Measurements from ENCODE around the gene ZNF407.
A peak's percentile ranks its signal among the peaks of the same experiment; 100 is the strongest.
"Not testable (repeated sequence)": the region's sequence is repeated elsewhere in the genome, so short reads cannot be mapped to it uniquely, and the experiment has no call there.

Gene ZNF407

DNA sequence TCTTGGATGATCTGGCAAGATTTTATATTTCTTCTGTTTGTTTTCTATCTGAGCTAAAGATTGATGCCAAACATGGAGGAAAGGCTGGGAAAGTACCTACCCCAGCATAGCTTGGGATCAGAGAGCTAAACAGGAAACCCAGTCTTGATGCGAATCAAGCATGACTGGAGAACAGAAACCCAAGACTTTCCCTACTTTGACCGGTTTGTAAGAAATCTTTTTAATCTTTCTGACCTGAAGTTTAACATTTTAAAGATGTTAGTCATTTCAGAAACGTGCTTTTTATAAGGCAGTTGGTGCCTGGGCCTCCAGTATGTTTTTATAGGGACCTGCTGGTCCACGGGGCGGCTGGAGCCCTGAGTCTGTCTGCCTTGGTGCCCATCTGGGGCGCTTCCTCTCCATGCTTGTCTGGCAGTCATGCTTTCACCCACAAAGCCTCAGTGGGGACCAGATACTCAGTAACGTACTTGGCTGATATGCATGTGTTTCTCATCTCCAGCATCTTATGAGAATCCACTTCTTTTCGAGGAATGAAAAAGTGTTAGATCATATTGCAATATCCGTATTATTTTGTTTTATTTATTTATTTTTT, 344.7 kb downstream of the ZNF407 start:
- DNase-seq: peak; percentile 41

DNA sequence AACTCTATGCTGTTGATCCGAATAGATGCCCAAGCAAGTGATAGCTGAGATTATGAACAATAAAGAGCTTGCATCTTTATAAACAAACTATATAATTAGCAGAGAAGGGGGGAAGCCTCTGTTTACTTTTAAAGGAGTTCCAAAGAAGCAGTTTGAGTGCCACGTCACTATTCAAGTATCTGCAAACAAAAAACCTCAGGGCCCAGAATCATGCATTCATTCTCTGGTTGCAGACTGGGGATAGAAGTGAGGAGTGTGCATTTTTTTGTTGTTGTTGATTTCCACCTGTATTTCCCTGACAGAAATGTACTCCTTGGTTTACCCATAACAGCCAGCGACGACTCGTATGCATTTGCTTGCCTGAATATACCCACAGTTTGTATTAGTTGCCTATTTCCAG, 347.0 kb downstream of the ZNF407 start:
- DNase-seq: no peak

DNA sequence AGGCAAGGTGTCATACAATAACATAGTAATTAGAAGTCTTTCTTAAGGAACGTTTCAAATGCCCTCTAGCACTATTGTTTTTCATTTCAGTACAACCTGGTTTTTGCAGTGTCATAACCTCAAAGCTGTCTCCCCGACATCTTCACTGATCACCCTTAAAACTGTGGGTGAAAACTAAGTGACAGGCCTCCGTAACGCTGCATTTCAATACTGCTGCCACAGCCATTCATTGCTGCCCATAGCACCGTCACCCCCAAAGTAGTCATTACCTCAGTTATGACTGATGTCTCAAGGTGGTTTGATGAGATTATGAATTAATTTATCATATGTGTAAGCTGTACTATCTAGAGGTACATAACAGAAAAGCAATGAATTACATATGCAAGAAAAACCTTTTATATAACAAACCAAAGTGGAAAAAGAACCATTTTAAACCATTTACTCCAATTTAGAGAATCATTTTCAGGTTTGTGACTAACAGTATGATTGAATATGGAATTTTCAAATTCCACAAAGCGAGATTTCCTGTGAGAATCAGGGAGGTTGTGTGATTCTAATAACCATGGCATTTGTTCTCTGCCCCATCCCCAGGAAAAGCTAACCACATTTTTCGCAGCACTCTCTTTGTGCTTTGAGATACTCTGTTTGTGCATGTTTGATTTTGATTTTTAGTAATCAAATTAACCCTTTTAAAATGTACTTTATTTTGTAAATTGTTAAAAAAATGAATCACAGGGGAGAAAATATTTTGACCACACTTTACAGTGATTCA, 348.3 kb downstream of the ZNF407 start:
- DNase-seq: no peak

DNA sequence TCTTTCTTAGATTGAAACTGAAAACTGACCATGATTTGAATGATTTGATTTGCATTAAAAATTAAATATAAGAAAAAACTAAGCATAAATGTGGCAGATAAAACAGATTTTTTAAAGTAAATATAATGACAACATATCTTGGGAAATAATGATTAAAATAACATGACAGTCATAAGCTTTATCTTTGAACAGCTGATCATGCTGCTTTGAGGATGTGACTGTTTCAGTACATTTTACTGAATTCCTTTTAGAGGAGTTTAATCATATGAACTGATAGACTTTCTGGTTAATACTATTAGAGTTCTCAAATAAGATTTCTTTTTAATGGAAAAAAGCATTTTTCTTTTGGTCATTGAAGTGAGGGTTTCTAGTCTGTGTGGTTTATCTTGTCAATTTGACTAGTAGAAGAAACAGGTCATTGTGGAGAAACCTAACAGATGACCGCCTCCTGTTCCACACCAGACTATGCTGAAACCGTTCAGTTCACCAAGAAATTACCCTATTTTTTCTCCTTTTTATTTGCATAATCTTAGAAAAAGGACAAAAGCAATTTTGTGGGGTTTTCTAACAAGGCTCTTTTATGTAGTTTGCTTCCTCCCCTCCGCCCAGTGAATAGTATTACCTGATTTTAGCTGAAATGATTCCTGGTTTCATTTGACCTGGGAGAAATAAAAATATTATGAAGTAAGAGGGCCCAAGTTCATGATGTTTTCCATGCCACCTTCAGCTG, 349.1 kb downstream of the ZNF407 start:
- no peak for DNase-seq

DNA sequence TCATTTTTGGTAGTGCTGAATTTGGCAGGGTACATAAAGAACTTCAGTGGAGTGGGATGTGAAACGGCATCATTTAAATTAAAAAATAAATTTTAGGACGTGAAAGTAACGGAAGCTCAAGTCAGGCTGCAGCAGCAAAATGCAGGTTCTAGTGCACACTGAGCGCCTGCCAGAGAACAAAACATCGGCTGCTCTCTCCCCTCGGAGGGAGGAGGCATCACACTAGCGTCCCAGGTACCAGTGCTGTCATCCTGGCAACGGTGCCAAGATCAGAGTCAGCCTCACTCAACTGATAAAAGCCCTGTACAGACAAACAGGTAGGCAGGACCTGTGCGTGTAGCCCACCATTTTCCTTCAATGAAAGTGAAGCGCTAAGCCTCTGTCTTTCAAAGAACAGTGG, 349.7 kb downstream of the ZNF407 start:
- DNase-seq: no peak

DNA sequence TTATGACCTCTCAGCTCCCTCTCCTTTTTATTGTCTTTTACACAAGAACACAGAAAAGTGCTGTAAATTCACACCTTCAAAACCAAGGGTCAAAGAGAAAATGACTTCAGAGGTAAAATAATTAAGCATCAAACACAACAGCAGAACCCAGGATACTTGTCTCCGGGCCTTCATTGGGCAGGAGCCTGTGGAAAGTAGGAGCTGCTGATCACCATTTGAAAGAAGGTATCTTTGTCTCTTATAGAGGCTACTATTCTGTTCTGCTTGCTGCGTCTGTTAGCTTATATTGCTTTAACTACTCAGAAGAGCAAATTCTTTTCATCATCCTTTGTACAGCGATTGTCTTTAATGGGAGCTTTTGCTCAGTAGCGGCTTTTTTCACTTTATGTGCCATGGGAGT, 350.2 kb downstream of the ZNF407 start:
- no peak for DNase-seq

DNA sequence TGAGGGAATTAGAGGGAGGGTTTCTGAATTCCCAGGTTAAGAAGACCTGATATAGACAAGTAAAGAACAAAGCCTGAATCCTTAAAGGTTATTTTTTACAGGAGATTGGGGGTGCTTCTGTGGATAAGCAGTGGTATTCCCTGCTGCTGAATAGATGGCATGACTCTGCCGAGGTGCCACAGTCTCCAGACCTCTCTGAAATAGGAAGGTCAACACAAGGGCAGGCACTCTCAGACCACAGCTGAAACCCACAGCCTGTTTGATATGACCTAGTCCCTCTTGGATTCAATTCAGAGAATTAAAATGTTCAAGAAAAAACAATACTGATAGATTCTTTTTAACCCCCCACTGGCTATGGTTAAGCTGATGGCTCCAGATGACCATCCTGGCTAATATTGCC, 351.9 kb downstream of the ZNF407 start:
- no peak for DNase-seq

DNA sequence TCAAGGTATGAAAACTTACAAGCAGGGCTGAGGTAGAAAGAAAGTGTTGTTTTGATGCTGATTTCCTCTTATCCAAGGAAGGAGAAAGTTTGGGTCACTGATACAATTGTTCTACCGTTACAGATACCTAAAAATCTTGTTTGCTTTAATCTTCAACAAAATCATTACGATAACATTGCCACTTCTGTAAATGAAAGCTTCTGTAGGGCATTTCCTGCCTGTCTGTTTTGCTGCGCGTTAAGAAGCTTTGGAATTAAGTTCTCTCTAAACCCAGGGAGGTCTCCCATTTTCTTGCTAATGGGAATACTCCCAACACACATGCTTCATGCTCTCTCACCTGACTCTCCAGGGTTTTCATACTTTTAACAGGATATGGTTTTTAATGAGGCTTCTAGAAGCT, 352.8 kb downstream of the ZNF407 start:
- no peak for DNase-seq

DNA sequence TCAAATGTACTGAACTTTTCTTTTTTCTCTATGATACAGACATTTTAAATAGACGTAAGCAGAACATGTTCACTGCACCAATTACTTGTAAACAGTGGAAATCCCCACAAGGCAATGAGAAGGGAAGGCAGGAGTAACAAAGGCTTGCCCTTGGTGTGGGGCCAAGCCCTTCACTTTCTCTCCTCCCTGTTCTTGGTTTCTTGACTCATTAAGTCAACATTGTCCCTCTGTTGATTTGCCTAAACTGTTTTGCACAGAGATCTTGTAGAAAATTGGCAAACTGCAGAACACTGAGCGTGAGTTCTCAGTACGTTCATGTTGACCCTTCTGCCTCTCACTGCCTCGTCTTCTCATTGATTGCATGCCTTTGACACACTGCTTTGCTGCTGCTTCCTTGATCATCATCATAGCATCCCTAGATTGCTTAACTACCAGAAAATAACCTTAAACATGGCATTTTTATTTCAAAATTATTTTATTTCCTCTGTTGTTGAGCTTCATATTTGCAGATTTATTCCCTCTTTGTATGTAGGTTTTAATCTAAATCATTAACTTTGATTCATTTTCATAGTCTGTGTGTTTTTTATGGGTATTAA, 353.6 kb downstream of the ZNF407 start:
- DNase-seq: no peak

DNA sequence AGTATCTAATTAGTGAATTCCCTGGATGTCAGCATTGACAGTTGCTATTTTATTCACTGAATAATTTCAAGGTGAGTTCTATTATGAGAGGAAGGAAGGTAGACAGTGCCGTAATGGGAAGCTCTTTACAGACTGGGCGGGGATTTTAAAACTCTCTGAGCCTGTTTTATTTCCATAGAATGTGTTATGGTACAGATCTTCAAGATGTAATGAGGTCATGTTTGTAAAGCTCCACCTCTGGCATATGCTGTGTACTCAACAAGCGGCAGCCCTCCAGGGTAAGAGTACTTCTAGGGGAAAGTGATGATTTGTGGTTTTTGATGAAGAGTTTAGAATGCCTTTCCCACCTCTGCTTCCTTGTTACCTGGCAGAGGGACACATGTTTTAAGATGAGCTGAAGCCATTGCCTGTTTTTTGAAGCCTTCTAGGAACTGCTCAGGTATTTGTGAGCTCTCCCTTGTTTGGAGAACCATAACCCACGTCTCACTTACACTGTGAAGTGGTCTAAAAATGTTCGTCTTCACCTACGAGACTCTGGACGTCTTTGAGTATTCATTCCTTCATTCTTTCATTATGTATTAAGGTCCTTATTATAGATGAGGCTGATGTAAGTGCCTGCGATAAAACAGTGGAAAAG, 360.0 kb downstream of the ZNF407 start:
- no peak for DNase-seq

DNA sequence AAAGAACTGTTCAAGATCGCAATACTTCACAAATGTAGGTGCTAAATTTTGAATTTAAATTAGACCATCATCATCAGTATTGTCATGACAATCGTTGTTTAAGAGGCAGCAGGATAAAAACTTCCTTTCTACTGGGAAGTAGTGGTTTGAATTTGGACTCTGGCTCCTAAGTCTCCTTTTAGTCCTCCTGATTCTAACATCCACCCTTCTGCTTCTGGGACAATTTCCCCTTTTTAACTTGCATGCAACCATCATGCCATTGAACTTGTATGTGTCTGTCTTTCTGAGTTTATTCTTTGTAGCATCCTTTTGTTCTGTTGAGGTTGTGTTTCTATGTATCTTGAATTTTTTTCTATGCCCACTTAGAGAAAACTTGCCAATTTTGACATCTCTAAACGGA, 361.5 kb downstream of the ZNF407 start:
- no peak for DNase-seq

DNA sequence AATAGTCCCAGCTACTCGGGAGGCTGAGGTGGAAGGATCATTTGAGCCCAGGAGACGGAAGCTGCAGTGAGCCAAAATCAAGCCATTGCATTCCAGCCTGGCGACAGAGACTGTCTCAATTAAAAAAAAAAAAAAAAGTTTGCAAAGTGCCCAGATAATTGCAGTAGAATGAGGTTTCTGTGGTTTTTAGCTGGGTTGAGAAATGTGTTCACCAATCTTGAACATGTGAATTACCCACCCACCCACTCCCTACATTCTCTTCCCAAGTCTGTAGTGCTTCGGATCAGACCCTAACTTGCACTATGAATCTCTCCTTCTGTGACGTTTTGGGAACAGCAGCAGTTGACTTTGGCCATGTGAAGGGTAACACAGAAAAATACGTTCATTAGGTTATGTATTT, 363.9 kb downstream of the ZNF407 start:
- no peak for DNase-seq

DNA sequence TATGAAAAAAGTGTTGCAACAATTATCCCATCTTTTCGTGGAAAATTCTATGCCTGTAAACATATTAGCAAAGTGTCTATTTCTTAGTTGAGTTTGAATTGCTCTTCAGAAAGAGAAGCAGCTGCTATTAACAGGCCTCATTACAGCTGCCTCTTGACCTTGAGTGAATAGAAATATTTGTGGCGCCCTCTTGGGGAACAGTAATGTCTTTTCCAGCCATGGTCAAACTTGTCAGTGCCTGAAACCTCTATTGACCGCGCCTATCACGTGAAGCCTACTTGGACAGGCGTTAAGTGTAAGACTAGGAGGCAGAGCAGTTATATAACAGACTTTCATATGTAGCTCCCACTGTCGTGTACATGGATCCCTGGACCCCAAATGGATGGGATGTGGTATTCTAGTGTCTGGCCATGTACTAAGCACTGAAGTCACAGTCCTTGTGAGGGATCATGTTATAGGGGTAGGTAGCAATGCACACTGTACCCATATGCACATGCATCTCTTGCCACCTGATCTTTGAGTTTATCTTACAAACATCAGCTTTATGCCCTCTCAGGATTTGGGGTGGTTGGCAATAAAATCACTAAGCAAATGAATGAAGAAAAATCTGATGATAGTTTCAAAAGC, 366.3 kb downstream of the ZNF407 start:
- no peak for DNase-seq

DNA sequence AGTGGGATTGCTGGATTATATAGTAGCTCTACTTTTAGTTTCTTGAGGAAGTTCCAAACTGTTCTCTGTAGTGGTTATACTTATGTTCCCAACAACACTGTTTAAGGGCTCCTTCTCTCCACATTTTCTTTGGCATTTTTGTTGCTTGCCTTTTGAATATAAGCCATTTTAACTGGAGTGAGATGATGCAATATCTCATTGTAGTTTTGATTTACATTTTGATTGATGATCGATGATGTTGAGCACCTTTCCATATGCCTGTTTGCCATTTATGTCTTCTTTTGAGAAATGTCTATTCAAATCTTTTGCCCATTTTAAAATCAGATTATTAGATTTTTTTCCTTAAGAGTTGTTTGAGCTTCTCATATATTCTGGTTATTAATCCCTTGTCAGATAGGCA, 368.0 kb downstream of the ZNF407 start:
- DNase-seq: no peak

DNA sequence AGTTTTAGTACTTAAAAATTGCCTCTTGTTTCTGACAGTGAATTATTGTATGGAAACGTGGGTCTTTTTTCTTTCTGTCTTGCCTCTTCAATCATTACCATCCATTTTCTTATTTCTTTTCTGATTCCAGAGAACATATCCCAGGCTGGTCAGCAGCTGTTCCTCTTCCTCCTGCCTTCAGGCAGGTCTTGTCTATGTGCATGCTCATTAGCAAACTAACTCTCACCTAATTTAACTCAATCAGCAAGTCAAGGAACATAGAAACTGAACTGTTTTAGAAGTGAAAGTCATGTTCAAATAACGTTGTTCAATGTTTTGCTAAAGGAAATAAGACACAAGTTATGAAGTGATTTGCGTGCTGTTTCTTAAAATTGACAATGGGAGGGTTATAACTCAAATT, 369.8 kb downstream of the ZNF407 start:
- no peak for DNase-seq

DNA sequence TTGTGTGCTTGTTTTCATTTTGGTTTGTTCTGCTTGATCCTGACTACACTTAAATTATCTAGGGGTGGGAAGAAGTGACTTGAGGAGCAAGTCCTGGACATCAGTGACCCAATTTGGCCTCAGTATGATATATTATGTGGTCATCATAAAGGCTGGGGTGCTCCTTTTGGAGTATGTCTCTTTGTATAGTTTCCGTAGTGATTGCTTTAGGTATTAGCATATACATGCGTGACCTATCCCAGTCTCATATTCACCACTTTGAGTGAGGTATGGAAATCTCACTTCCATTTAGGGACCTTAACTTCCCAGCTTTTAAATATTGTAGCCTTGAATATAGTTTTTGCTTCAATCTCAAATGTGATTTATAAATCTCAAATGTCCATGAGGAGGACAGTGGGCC, 370.3 kb downstream of the ZNF407 start:
- DNase-seq: no peak

DNA sequence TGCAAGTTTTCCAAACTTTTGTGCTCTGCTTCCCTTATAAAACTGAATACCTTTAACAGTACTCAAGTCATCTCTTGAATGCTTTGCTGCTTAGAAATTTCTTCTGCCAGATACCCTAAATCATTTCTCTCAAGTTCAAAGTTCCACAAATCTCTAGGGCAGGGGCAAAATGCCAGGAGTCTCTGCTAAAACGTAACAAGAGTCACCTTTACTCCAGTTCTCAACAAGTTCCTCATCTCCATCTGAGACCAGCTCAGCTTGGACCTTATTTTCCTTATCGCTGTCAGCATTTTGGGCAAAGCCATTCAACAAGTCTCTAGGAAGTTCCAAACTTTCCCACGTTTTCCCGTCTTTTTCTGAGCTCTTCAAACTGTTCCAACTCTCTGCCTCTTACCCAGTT, 373.7 kb downstream of the ZNF407 start:
- DNase-seq: not testable (repeated sequence)

DNA sequence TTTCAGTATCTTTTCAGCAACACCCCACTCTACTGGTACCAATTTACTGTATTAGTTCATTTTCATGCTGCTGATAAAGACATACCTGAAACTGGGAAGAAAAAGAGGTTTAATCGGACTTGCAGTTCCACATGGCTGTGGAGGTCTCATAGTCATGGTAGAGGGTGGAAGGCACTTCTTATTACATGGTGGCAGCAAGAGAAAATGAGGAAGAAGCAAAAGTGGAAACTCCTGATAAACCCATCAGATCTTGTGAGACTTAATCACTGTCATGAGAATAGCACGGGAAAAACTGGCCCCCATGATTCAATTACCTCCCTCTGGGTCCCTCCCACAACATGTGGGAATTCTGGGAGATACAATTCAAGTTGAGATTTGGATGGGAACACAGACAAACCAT, 374.1 kb downstream of the ZNF407 start:
- DNase-seq: not testable (repeated sequence)

DNA sequence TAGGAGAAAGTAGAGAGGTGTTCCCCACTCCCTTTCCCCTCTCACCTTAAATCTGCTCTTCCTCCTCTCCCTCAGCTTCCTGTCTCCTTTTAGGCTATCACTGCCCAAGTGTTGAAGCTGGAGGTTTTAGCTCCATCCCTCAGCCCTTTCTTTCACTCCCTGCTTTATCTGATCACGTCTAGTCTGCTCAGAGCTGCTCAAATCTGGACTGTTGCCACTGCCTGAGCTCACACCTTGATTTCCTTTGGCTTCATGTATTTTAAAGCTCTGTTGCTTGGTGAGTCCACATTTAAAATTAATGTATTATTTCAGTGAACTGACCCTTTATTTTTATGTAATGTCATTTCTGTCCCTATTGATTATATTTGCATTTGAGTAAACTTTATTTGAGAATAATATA, 374.7 kb downstream of the ZNF407 start:
- DNase-seq: no peak

DNA sequence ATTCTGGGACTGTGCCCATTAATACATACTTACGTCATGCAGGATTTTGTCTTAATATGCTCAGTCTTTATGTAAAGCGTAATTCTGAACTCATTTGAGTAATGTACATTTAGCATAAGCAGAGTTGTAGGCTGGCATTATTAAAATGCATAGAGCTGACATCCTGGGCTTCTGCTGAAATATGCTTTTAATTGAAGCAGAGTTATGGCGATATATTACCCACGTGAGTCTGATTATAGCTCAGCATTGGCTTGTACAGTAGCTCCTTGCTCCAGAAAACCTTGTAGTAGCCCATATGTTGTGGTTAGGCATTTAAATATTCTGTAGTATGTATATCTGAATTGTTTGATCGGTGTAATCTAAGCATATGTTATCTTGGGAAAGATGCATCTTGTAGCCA, 377.3 kb downstream of the ZNF407 start:
- DNase-seq: no peak

DNA sequence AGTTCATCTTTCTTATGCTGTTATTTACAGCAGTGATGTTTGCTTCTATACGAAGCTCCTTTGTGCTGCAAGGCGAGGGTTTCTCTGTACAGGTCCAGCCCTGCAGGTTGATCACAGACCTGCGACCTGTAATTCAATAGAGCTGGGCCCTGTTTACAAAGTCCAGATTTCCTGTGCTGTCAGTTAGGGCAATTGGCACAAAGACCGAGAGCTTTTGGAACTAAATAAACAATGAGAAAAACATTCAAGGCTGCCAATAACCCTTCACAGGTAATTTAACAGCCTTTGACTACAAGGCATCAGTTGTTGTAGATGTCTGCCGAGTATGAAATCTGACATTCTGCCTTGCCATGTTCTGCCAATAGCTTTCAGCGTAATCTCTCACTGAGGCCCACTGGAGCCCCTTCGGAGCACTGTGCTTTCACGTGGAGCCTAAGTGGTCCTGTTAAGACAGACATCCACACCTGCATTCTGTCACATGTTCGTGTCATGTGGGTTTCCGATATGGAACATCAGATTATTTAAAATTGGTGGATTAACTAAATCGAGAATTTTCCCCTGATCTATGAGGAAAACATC, 378.8 kb downstream of the ZNF407 start:
- DNase-seq: no peak

DNA sequence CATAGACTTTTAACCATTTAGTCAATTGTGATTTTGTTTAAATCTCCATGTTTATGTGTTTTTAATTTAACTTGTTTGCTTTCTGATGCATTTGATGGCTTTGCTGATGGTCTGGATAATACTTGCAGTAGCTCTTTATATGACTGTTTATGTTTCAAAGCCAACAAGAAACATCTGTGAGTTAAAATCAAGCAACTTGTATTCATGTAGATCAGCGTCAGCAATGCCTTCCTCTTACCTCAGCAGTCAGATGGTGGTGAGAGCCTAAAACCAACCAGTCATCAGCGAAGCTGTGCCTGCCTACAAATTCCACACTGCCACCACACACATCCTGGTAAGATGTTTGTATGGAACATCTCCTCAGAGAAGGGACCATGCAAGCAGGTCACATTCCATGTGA, 379.4 kb downstream of the ZNF407 start:
- DNase-seq: no peak

DNA sequence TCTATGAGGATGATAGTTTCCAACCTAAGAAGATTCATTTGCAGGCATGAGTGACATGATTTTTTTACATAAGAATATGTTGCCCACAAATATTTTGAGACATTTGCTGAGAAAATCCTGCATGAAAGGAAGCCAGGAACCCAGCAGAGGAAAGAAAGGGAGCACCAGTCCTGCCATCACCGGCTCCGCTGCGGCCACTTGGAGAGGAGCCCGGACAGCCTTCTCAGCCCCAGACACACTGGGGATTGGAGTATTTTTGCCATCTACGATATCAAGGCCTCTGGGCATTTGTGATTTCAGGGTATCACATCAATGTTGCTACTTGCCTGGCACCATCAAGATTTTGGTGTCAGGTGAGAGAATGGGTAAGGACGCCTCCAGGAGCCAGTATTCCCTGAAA, 383.0 kb downstream of the ZNF407 start:
- DNase-seq: no peak
